ENCODE data around the gene ARHGAP25. TPM values are rescaled to one million over a fixed set of nuclear protein-coding genes. Genes with fewer than 3 reads are reported as not detected.

Gene ARHGAP25
- total RNA-seq, 1 experiment from 2014 or later, result 0.27 TPM

DNA sequence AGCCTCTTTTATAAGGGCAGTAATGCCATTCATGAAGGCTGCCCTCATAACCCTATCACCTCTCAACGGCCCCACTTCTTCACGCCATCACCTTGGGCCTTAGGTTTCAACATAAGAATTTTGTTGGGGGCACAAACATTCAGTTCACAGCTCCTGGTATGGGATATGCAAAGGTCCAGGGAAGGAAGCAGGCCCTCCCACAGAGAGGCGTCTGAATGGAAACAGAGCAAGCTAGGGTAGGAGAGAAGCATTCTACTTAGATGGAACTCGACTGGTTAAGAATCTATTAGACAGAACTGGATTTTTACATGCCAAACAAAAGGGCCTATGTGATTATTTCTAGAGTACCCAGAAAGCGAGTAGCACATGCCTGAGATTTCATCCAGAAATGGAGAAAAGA lies 48.4 kb upstream of the ARHGAP25 start:
- Histone ChIP-seq H3K79me2 (ENCODE audit: insufficient read depth, low read length) (no peaks in the 10 kb centered on the region), H3K4me3 (replicated peaks in 1 of 2; ENCODE audit: low read depth in 1 of 2, low read length in 2 of 2) (no peak overlapping the region), H3K4me2 (ENCODE audit: low read length) (no peak overlapping the region), H3K9ac (ENCODE audit: low read length) (no peak overlapping the region), H3K27ac (ENCODE audit: low read depth, low read length) (no peak overlapping the region), H3K36me3 (ENCODE audit: control insufficient read depth in 1 of 2, insufficient read depth in 2 of 2, low read length in 2 of 2) (no peaks in the 10 kb centered on the region), H2AFZ (ENCODE audit: low read depth, low read length, poor library complexity, severe bottlenecking) (no peak overlapping the region), H3K9me3 (ENCODE audit: control insufficient read depth in 1 of 2, insufficient read depth in 1 of 2, low read depth in 1 of 2, low read length in 2 of 2) (no peaks in the 10 kb centered on the region), H4K20me1 (ENCODE audit: insufficient read depth) (no peaks in the 10 kb centered on the region), H3K27me3 (ENCODE audit: insufficient read depth, low read length) (no peaks in the 10 kb centered on the region), H3K9me2 (ENCODE audit: insufficient read depth) (no peaks in the 10 kb centered on the region), H3K4me1 (ENCODE audit: control insufficient read depth in 1 of 2, insufficient read depth in 2 of 2, low read length in 2 of 2) (no peaks in the 10 kb centered on the region)
- BruUV-seq (replicated peaks), result no TSS peak
- intact Hi-C loops (cut with micrococcal nuclease), result no loop called here
- no peak for ATAC-seq
- RAD21 ChIA-PET (ENCODE audit: low non-redundant PET in 1 of 2, low total read pairs in 2 of 2, uncharacterized antibody in 2 of 2, unreplicated experiment in 2 of 2), result no interaction called here
- TF ChIP-seq, protein P1, sequence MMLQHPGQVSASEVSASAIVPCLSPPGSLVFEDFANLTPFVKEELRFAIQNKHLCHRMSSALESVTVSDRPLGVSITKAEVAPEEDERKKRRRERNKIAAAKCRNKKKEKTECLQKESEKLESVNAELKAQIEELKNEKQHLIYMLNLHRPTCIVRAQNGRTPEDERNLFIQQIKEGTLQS (IDR thresholded peaks at IDR 0.05), result no peak
- TF ChIP-seq CEBPB (IDR thresholded peaks at IDR 0.05; ENCODE audit: low read depth) (no peak), CBX3 (IDR thresholded peaks at IDR 0.05; ENCODE audit: low read depth) (no peak), JUND (IDR thresholded peaks at IDR 0.05) (no peak), FOSL1 (IDR thresholded peaks at IDR 0.05; ENCODE audit: low read depth) (no peak), ZNF274 (IDR thresholded peaks at IDR 0.05; ENCODE audit: low read depth, low read length) (no peak), ZFX (IDR thresholded peaks at IDR 0.05) (no peak), POLR2A (IDR thresholded peaks at IDR 0.05; ENCODE audit: borderline replicate concordance, extremely low read depth, insufficient read depth, insufficient read length) (no peak), SIN3A (IDR thresholded peaks at IDR 0.05; ENCODE audit: low read depth) (no peak), SP1 (IDR thresholded peaks at IDR 0.05; ENCODE audit: low read depth) (no peak), TCF7L2 (IDR thresholded peaks at IDR 0.05; ENCODE audit: borderline replicate concordance, extremely low read depth, insufficient read depth, insufficient read length) (no peak), EGR1 (IDR thresholded peaks at IDR 0.05; ENCODE audit: low read depth) (no peak)
- TF ChIP-seq, protein P2, sequence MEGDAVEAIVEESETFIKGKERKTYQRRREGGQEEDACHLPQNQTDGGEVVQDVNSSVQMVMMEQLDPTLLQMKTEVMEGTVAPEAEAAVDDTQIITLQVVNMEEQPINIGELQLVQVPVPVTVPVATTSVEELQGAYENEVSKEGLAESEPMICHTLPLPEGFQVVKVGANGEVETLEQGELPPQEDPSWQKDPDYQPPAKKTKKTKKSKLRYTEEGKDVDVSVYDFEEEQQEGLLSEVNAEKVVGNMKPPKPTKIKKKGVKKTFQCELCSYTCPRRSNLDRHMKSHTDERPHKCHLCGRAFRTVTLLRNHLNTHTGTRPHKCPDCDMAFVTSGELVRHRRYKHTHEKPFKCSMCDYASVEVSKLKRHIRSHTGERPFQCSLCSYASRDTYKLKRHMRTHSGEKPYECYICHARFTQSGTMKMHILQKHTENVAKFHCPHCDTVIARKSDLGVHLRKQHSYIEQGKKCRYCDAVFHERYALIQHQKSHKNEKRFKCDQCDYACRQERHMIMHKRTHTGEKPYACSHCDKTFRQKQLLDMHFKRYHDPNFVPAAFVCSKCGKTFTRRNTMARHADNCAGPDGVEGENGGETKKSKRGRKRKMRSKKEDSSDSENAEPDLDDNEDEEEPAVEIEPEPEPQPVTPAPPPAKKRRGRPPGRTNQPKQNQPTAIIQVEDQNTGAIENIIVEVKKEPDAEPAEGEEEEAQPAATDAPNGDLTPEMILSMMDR (IDR thresholded peaks at IDR 0.05 in 2 of 3, conservative IDR thresholded peaks at IDR 0.05 in 1 of 3; ENCODE audit: borderline replicate concordance in 1 of 3, insufficient read depth in 1 of 3, low read depth in 2 of 3, low read length in 2 of 3), result no peak
- DNase-seq (ENCODE audit: low read depth, low spot score), result no peak
- CTCF ChIA-PET, result no interaction called here
- POLR2A ChIA-PET, result no interaction called here
